NOMO-1 treated with dmso at 0.1 percent for 144 hours (cell line): Measurements from ENCODE around the gene CCL25.
A peak's percentile ranks its signal among the peaks of the same experiment; 100 is the strongest.
"Not testable (repeated sequence)": the region's sequence is repeated elsewhere in the genome, so short reads cannot be mapped to it uniquely, and the experiment has no call there.

ENCODE experiments used
- DNase-seq: peaks from one replicate; lab custom pipeline; 2025; ENCODE audit not compliant: unreplicated experiment; lab: John Stamatoyannopoulos, UW

The CCL25 gene

GRCh38 chr19:8085598-8086408 is 33.2 kb downstream of the CCL25 start:
- DNase-seq: peak; percentile 19

GRCh38 chr19:8086849-8087248 is 34.3 kb downstream of the CCL25 start:
- no peak for DNase-seq

DNA sequence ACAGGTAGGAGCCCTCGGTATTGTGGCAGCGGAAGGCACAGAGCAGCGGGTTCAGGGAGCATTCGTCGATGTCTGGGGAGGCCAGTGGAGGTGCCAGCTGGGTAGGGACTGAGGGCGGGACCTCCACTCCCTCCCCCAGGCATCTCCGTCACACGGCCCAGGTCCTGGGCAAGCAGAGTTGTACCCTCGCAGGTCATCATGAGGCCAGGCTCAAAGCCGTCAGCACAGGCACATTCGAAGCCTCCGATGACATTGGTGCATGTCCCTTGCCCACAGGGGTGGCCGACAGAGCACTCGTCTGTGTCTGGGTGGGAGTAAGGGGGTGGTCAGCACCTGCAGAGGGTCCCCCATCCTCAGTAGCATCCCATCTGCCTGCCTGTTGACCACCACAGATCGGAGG is 35.3 kb downstream of the CCL25 start:
- DNase-seq: no peak

- DNase-seq: no peak
These were observed 36.4 kb downstream of the CCL25 start for GRCh38 chr19:8088752-8089663.

DNA sequence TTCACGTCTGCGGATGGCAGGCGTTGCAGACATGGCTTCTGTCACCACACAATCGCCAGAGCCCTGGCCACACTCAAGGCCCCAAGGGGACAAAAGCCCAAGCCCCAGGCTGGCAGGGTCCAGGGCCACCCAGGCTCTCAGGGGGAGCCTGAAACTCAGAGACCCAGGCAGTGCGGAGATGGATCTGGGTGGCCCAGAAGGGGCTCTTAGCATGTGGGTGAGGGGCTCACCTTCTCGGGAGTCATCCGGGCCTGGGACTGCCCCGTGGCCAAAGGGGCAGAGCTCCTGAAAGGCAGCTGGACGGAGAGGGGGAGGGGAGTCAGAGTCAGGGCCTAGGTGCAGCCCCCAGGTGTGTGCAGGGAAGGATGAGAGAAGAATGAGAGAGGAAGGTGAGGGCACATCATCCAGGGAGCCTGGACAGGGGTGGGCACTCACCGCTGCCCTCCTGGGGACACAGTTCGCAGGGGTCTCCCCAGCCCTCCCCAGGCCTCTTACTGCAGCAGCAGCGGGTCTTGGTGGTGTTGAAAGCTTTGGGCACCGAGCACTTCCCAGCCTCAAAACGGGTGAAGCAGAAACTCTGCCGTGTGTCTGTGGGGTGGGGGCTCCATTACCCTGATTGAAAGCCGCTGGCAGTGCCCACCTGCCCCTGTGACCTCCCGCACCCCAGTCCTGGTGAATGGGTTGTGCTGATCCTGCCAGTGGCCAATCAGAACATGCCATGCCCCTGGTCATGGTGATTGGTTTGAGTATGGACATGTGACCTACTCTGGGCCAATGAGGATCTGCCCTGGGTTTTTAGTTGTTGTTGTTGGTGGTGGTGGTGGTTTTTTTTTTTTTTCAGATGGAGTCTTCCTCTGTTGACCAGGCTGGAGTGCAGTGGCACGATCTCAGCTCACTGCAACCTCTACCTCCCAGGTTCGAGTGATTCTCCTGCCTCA is 37.4 kb downstream of the CCL25 start:
- DNase-seq: no peak

GRCh38 chr19:8090950-8091349 is 38.4 kb downstream of the CCL25 start:
- no peak for DNase-seq

DNA sequence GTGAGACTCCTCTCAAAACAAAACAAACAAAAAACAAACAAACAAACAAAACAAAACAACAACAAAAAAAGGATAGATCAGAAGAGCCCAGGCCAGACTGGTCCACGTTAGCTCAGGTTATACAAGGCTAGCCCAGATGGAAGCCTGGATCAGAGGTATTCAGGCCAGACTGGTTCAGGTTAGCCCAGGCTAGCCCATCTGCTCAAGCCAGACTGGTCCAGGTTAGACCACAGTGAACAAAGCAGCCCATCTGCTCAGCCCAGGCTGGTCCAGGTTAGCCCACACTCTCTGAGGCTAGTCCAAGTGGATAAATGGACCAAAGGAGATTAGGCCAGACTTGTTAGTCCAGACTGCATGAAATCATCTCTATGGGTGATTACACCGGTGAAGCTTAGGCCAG is 41.2 kb downstream of the CCL25 start:
- no peak for DNase-seq

GRCh38 chr19:8094336-8094735 is 41.8 kb downstream of the CCL25 start:
- DNase-seq: no peak

- DNase-seq: no peak
These were observed 42.9 kb downstream of the CCL25 start for GRCh38 chr19:8095354-8095886.

DNA sequence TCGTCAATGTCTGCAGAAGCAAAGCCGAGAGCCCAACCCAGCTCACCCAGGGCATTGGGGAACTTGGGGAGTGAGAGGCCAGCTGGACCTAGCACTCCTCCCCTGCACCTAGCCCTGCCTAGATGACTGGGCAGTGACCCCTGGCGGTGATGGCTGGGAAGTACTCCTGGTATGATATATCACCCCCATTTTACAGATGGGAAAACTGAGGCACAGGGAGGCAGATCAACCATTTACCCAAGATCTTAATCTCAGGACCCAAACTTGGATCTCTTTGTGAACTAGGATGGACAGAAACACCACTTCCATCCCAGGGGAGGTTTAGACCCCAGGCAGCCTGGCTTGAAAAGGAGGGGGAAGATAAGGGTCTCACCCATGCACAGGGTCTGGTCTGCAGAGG is 43.5 kb downstream of the CCL25 start:
- DNase-seq: no peak

GRCh38 chr19:8097198-8097597 is 44.6 kb downstream of the CCL25 start:
- no peak for DNase-seq

- peak; percentile 86 for DNase-seq
These were observed 45.4 kb downstream of the CCL25 start for GRCh38 chr19:8097681-8098567.

DNA sequence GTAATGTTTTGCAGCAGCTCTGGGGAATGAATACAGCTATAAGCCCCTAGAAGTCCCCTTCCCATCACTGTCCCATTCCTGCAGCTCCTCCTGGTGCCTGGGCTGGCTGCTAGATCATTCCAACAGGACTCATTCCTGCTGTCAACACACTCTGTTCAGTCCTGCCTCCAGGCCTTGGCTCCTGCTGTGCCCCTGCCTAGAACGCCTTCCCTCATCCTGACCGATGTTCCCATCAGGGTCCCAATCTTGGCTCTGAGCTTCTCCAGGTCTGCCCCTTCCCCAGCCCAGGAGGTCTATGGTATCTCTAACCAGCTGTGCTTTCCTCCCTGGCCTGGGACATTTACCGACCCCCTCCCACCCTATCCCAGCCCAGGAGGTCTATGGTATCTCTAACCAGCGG is 48.8 kb downstream of the CCL25 start:
- DNase-seq: no peak

DNA sequence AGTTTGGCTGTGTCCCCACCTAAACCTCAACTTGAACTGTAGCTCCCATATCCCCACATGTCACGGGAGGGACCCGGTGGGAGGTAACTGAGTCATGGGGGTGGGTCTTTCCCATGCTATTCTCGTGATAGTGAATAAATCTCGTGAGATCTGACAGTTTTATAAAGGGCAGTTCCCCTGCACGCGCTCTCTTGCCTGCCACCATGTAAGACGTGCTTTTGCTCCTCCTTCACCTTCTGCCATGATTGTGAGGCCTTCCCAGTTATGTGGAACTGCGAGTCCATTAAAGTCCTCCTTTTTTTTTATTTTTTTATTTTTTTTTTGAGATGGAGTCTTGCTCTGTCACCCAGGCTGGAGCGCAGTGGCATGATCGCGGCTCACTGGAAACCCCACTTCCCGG is 49.4 kb downstream of the CCL25 start:
- not testable (repeated sequence) for DNase-seq

- no peak for DNase-seq
These were observed 52.9 kb downstream of the CCL25 start for GRCh38 chr19:8105471-8105870.

DNA sequence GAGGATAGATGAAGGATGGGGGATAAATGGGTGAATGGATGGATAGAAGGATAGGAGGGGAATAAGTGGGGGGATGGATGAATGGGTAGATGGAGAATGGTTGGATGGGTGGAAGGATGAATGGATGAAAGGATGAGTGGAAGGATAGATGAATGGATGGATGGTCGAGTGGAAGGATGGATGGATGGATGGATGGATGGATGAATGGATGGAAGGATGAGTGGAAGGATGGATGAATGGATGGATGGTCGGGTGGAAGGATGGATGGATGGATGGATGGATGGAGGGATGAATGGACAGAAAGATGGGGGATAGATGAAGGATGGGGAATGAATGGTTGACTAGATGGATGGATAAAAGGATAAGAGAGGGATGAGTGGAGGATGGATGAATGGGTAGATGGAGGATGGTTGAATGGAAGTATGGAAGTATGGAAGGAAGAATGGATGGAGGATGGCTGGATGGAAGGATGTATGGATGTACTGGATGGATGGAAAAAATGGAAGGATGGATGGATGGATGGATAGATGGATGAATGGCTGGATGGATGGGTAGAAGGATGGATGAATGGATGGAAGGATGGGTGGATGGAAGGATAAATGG is 54.8 kb downstream of the CCL25 start:
- no peak for DNase-seq

DNA sequence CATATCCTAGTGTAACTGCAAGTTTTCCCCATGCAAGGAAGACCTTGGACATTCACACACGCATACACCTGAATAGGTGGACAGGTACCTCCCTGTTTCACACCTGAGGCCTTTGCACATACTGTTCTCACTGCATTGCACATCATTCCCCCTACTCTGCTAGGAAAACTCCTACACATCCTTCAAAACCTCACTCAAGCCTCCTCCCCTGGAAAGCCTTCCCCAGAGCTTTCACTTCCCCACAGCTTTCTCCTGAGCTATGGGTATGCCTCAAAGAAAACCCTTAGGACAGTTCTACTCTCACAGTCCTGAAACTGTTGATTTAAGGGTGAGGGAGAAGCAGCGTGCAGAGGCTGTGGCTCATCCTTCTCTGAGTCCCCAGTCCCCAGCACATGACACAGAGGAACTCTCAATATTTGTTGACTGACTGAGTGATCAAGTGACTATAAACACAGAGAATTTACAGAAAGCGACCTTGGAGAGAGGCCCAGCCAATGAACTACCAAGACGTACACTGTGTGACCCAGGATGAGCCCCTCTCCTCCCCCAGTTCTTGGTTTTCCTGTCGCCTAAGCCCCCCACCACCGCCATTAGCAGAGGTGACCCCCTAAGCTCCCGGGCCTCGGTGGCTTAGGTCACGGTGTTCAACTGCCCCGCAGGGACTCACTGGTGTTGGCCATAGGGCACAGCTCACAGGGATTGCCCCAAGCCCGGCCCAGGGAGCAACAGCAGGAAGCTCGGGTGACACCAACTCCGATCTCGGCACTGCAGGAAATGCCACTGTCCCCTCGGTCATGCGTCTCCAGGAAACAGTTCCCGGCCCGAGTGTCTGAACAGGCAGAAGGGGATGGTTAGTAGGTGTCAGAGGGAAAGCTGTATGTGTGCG is 56.2 kb downstream of the CCL25 start:
- no peak for DNase-seq

GRCh38 chr19:8109455-8109854 is 56.9 kb downstream of the CCL25 start:
- no peak for DNase-seq
